Activated CD4-positive, alpha-beta T cell treated with anti-CD3 and anti-CD28 coated beads, Interleukin-2, amount 10 ng/mL, durations not matched to agents 24 days and 14 days (primary cell): ENCODE measurements around the gene CCDC167. TPM values are rescaled to one million over a fixed set of nuclear protein-coding genes. Genes with fewer than 3 reads are reported as not detected.

Experiments used
- DNase-seq: peaks from one replicate; pipeline ENCODE4 v3.0.0; 2022
- H3K27ac Mint-ChIP-seq: one replicate; pipeline ENCODE4 v1.8.0; 2022; ENCODE audit warnings: mild to moderate bottlenecking, mixed read lengths
- H3K27me3 Mint-ChIP-seq: one replicate; pipeline ENCODE4 v1.8.0; 2022; ENCODE audit warnings: mixed read lengths
- H3K36me3 Mint-ChIP-seq: one replicate; pipeline ENCODE4 v1.8.0; 2022; ENCODE audit warnings: low read depth, mild to moderate bottlenecking, mixed read lengths
- H3K4me1 Mint-ChIP-seq: one replicate; pipeline ENCODE4 v1.8.0; 2021; ENCODE audit warnings: mixed read lengths
- H3K4me3 Mint-ChIP-seq: one replicate; pipeline ENCODE4 v1.8.0; 2022; ENCODE audit warnings: mild to moderate bottlenecking, moderate library complexity, mixed read lengths
- H3K9me3 Mint-ChIP-seq: one replicate; pipeline ENCODE4 v1.8.0; 2021; ENCODE audit warnings: mixed read lengths
- intact Hi-C: fragments of 100-400 bp; cut with micrococcal nuclease; formaldehyde crosslinking; loops from one replicate; pipeline ENCODE4 v1.15.1; 2023
- total RNA-seq: library from RNA; stranded (reverse); gene quantifications from 2 replicates; pipeline ENCODE4 v1.2.3, GENCODE V29; 2022

The CCDC167 gene
- total RNA-seq, 1 donor from 2014 or later: 62.4 TPM

GRCh38 chr6:37477656-37478435, 21.8 kb downstream of the CCDC167 start:
- no peak for DNase-seq
- Mint-ChIP-seq H3K27me3 (no peaks in the 10 kb centered on the region), H3K36me3 (peaks cover 66% of the 10 kb centered on the region), H3K27ac (peak overlapping the region; percentile 32), H3K4me3 (no peak overlapping the region), H3K9me3 (no peaks in the 10 kb centered on the region), H3K4me1 (no peaks in the 10 kb centered on the region)
- intact Hi-C loops: no loop called here

DNA sequence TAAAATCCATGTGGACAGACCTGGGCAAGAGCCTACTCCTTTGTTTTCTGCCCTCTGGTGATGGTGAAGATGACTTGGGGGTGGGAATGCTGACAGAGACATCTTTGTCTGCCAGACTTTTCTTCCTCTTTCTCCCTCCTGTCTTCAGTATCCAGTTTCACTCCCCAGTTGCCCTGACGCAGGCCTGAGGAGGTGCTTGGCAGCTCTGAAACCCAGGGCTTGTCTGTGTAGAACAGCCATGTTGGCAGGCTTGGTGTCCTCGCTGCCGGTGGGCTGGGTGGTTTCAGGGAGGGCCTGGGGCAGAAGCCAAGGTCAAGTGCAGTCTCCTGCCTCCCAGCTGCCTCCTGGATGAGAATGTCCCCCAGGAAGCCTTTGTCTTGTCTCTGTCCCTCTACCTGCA, 22.5 kb downstream of the CCDC167 start:
- Mint-ChIP-seq H3K4me3 (no peak overlapping the region), H3K4me1 (no peaks in the 10 kb centered on the region), H3K27ac (no peak overlapping the region), H3K9me3 (no peaks in the 10 kb centered on the region), H3K27me3 (no peaks in the 10 kb centered on the region), H3K36me3 (peaks cover 67% of the 10 kb centered on the region)
- no peak for DNase-seq
- intact Hi-C loops: no loop called here

- DNase-seq: no peak
- intact Hi-C loops: no loop called here
- Mint-ChIP-seq H3K9me3 (no peaks in the 10 kb centered on the region), H3K27me3 (no peaks in the 10 kb centered on the region), H3K27ac (peak overlapping the region; percentile 6), H3K4me1 (no peaks in the 10 kb centered on the region), H3K36me3 (peaks cover 76% of the 10 kb centered on the region), H3K4me3 (no peak overlapping the region)
Measured at GRCh38 chr6:37474316-37474715, 25.4 kb downstream of the CCDC167 start.

GRCh38 chr6:37473364-37474095, 26.2 kb downstream of the CCDC167 start:
- intact Hi-C loops: no loop called here
- Mint-ChIP-seq H3K36me3 (peaks cover 71% of the 10 kb centered on the region), H3K4me3 (no peak overlapping the region), H3K9me3 (no peaks in the 10 kb centered on the region), H3K27ac (no peak overlapping the region), H3K4me1 (no peaks in the 10 kb centered on the region), H3K27me3 (no peaks in the 10 kb centered on the region)
- no peak for DNase-seq

DNA sequence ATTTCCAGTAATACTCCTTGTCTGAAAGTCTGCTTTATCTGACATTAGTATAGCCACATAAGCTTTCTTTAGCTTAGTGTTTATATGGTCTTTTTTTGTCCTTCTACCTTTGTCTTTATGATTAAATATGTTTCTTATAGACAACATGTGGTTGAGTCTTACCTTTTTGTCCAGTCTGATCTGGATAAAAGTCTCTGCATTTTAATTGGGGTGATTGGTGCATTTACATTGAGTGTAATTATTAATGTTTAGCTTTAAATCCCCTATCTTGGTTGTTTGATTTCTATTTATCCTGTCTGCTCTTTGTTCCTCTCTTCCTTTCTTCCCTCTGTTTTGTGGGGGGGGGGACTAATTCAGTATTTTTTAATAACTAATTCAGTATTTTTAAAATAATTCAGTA, 32.0 kb downstream of the CCDC167 start:
- H3K36me3 Mint-ChIP-seq: peaks cover 61% of the 10 kb centered on the region
- intact Hi-C loops: no loop called here
- no peak overlapping the region for H3K27ac Mint-ChIP-seq
- no peaks in the 10 kb centered on the region for H3K4me1 Mint-ChIP-seq
- no peak for DNase-seq
- H3K9me3 Mint-ChIP-seq: no peaks in the 10 kb centered on the region
- no peak overlapping the region for H3K4me3 Mint-ChIP-seq
- H3K27me3 Mint-ChIP-seq: no peaks in the 10 kb centered on the region

DNA sequence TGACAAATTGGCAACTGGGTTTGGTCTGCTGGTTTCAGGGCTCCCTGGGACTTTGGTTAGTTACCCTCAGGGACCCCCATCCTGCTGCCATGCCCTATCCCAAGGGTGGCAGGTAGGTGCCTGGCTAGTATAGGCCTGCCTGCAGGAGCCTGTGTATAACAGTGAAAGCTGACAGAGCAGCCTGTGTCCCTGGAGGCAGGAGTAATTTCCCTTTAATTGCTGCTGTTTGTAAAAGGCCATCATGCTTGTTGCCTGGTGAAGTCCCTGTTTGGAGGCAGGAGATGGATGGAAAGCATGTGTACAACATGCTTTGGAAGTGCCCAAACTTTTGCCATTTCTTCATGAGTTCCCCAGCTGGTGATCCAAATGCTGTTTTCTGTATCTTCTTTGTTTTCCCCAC, 36.6 kb downstream of the CCDC167 start:
- H3K36me3 Mint-ChIP-seq: peaks cover 69% of the 10 kb centered on the region
- H3K27me3 Mint-ChIP-seq: no peaks in the 10 kb centered on the region
- DNase-seq: no peak
- no peak overlapping the region for H3K4me3 Mint-ChIP-seq
- no peaks in the 10 kb centered on the region for H3K9me3 Mint-ChIP-seq
- H3K27ac Mint-ChIP-seq: no peak overlapping the region
- H3K4me1 Mint-ChIP-seq: no peaks in the 10 kb centered on the region
- intact Hi-C loops: no loop called here

DNA sequence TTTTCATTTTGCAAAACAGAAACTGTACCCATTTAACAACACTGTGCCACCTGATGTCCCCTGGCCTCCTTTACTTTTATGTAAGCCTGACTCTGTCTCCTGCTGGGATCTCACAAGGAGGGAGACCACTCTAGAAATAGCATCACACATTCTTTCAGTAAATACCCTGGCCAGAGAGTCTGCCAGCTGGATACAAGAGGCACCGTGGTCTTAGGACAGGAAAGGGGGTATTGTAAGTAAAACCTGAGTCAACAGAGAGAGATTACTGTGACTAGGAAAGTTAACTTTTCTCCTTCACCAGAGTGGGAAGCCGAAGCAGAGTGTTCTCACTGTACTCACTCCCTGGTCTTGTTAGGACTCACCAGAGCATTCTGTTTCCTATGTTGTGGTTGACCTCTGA, 38.9 kb downstream of the CCDC167 start:
- intact Hi-C loops: no loop called here
- Mint-ChIP-seq H3K36me3 (peaks cover 69% of the 10 kb centered on the region), H3K4me3 (no peak overlapping the region), H3K4me1 (no peaks in the 10 kb centered on the region), H3K27ac (no peak overlapping the region), H3K27me3 (no peaks in the 10 kb centered on the region), H3K9me3 (no peaks in the 10 kb centered on the region)
- DNase-seq: no peak

DNA sequence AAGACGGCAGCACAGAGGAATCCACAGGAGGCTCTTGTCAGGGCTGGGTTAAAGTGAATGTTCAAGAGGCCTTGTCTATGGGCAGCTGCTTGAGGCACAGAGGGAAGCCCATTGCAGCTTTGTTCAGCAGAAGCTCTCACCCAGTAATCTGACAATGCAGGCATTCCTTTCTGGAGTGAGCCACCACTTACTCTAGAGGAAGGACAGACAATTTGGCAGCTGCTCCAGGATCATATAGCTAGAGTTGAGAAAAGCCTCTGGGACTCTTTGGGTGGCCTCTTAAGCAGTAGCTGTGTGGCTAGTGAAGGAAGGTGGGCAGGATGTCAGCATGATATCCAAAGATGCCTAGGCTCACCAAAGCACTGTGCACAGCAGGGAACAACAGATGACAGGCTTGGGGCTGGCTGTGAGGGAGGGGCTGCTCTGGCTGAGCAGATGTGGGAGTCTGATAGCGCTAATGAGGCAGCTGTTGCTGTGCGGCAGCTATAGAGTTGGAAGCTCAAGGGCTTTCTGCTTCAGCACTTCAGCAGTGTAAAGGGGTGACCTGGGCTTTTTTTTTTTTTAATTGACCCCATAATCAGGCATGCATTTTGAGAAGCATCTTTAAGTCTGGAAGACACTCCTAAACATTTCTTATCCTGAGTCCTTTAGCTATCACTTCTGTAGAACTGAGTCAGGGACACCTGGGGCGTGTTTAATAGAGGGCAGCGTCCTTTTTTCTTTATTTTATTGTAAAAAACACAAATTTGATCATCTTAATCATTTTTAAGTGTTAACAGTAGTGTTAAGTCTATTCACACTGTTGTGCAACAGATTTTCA, 39.5 kb downstream of the CCDC167 start:
- H3K27ac Mint-ChIP-seq: no peak overlapping the region
- intact Hi-C loops: no loop called here
- H3K4me1 Mint-ChIP-seq: no peaks in the 10 kb centered on the region
- H3K36me3 Mint-ChIP-seq: peaks cover 69% of the 10 kb centered on the region
- no peak for DNase-seq
- no peak overlapping the region for H3K4me3 Mint-ChIP-seq
- no peaks in the 10 kb centered on the region for H3K27me3 Mint-ChIP-seq
- H3K9me3 Mint-ChIP-seq: no peaks in the 10 kb centered on the region

- DNase-seq: no peak
- Mint-ChIP-seq H3K4me1 (peaks cover 11% of the 10 kb centered on the region), H3K9me3 (no peaks in the 10 kb centered on the region), H3K4me3 (no peak overlapping the region), H3K36me3 (peaks cover 73% of the 10 kb centered on the region), H3K27me3 (no peaks in the 10 kb centered on the region), H3K27ac (no peak overlapping the region)
- intact Hi-C loops: no loop called here
Measured at GRCh38 chr6:37456816-37457560, 42.7 kb downstream of the CCDC167 start.

- intact Hi-C loops: no loop called here
- Mint-ChIP-seq H3K36me3 (peaks cover 73% of the 10 kb centered on the region), H3K9me3 (no peaks in the 10 kb centered on the region), H3K4me3 (no peak overlapping the region), H3K4me1 (peaks cover 18% of the 10 kb centered on the region), H3K27ac (no peak overlapping the region), H3K27me3 (no peaks in the 10 kb centered on the region)
- no peak for DNase-seq
Measured at GRCh38 chr6:37456126-37456525, 43.6 kb downstream of the CCDC167 start.

- Mint-ChIP-seq H3K9me3 (no peaks in the 10 kb centered on the region), H3K36me3 (peaks cover 75% of the 10 kb centered on the region), H3K4me1 (peaks cover 22% of the 10 kb centered on the region), H3K27ac (no peak overlapping the region), H3K4me3 (no peak overlapping the region), H3K27me3 (no peaks in the 10 kb centered on the region)
- intact Hi-C loops: loop anchor here (5.0 kb wide), 1 partner anchor 427 kb away; no protein-coding TSS in a partner anchor
- DNase-seq: no peak
Measured at GRCh38 chr6:37454420-37455140, 45.1 kb downstream of the CCDC167 start.

DNA sequence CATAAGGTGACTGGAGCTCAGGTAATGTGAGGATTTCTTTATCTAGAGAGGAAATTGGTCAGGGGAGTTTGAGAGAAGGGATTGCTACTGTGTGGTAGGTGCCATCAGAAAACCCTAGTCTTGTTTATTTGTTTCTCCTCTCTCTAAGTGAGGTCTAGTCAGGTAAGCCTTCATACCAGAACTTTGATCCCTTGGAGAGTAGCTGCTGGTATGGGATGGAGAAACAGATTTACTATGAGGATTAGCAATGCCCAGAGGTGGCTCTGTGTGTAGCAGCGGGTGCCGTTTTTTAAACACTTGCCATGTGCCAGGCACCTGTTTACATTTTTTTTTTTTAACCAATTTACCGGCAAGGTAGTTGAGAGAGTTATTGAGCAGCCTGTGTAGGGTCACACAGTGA, 47.2 kb downstream of the CCDC167 start:
- intact Hi-C loops: loop anchor here (5.0 kb wide), 1 partner anchor 425 kb away; no protein-coding TSS in a partner anchor
- Mint-ChIP-seq H3K27ac (peak overlapping the region; percentile 72), H3K27me3 (no peaks in the 10 kb centered on the region), H3K4me3 (no peak overlapping the region), H3K4me1 (peaks cover 22% of the 10 kb centered on the region), H3K9me3 (no peaks in the 10 kb centered on the region), H3K36me3 (peaks cover 72% of the 10 kb centered on the region)
- no peak for DNase-seq
